Tibial nerve (tissue), 4 donors: ENCODE data around the gene PFKM. TPM values are rescaled to one million over a fixed set of nuclear protein-coding genes. Genes with fewer than 3 reads are reported as not detected.
"Not testable (repeated sequence)": the region's sequence is repeated elsewhere in the genome, so short reads cannot be mapped to it uniquely, and the experiment has no call there.

Experiments
- DNase-seq, 2 donors: peaks; one replicate each; pipeline ENCODE4 v3.0.0-alpha.2; 2019; ENCODE audit warnings: low spot score in 2 of 2
- H3K27ac ChIP-seq, 4 donors: fragments of 200-600 bp; sonication (generic) in 3 of 4; one replicate each; pipeline ENCODE4 v1.5.1; 2017 to 2019; ENCODE audit warnings: mild to moderate bottlenecking in 1 of 4
- H3K27me3 ChIP-seq, 2 donors: fragments of 200-600 bp; sonication (generic) in 1 of 2; one replicate each; pipeline versions ENCODE4 v1.5.1 to v1.6.0; 2017 to 2019
- H3K36me3 ChIP-seq, 3 donors: fragments of 200-600 bp; sonication (generic); one replicate each; pipeline ENCODE4 v1.5.1; 2018 to 2019
- H3K4me1 ChIP-seq, 4 donors: fragments of 200-600 bp; sonication (generic) in 3 of 4; one replicate each; pipeline ENCODE4 v1.5.1; 2017 to 2019
- H3K4me3 ChIP-seq, 4 donors: fragments of 200-600 bp; sonication (generic) in 3 of 4; one replicate each; pipeline ENCODE4 v1.5.1; 2017 to 2019; ENCODE audit warnings: mild to moderate bottlenecking in 1 of 4, moderate library complexity in 1 of 4
- H3K9me3 ChIP-seq, 4 donors: fragments of 200-600 bp; sonication (generic) in 3 of 4; one replicate each; pipeline ENCODE4 v1.5.1; 2017 to 2019
- CTCF ChIP-seq, 5 experiments: fragments of 200-600 bp in 3 of 5; fragments of 450-650 bp in 2 of 5; sonication (generic) in 3 of 5; IDR thresholded peaks; one replicate each; pipeline ENCODE4 v1.5.1; 2016 to 2019; ENCODE audit warnings: antibody characterized with exemption in 5 of 5, mild to moderate bottlenecking in 3 of 5, moderate library complexity in 2 of 5
- EP300 ChIP-seq, 2 donors: sonication (generic); formaldehyde crosslinking; IDR thresholded peaks; one replicate each; pipeline ENCODE4 v1.6.1; 2017; ENCODE audit warnings: antibody characterized with exemption in 2 of 2, mild to moderate bottlenecking in 1 of 2
- POLR2A ChIP-seq, 2 donors: fragments of 450-650 bp; IDR thresholded peaks; one replicate each; pipeline ENCODE4 v1.6.1; 2017; ENCODE audit warnings: antibody characterized with exemption in 2 of 2, mild to moderate bottlenecking in 2 of 2, moderate library complexity in 2 of 2
- WGBS, 2 donors: methylation state at CpG; one replicate each; pipeline ENCODE4 v1.1.5; 2018; 5-methylcytosine and 5-hydroxymethylcytosine counted together
- total RNA-seq, 4 donors: library from RNA; depleted of rRNA; stranded (reverse); fragments of >200 nt; gene quantifications; one replicate each; pipeline ENCODE4 v1.1.0, GENCODE V29; 2016

Gene PFKM
- total RNA-seq, 4 donors from 2014 or later, result 37.5 to 51.1 (median 47.4) TPM

- DNase-seq, result no peak
- TF ChIP-seq POLR2A (IDR thresholded peaks at IDR 0.05) (no peak), CTCF (IDR thresholded peaks at IDR 0.05) (no peak), EP300 (IDR thresholded peaks at IDR 0.05) (no peak)
- WGBS, 2 donors, result 2 to 10% methylated on average over 5 of the region's 5 CpGs
- peaks cover 0 to 25% (median 0%) of the 10 kb centered on the region in 3 donors for H3K36me3 ChIP-seq
- H3K4me3 ChIP-seq, result peak overlapping the region; percentile 55 to 83 (median 62)
- peak overlapping the region; percentile 5 to 83 (median 41) for H3K27ac ChIP-seq
- no peaks in the 10 kb centered on the region for H3K9me3 ChIP-seq
- H3K4me1 ChIP-seq, result peaks cover 0 to 27% (median 6%) of the 10 kb centered on the region in 4 donors
- no peaks in the 10 kb centered on the region for H3K27me3 ChIP-seq
Measured at GRCh38 chr12:48119834-48120195, 651 bp downstream of the PFKM start.

DNA sequence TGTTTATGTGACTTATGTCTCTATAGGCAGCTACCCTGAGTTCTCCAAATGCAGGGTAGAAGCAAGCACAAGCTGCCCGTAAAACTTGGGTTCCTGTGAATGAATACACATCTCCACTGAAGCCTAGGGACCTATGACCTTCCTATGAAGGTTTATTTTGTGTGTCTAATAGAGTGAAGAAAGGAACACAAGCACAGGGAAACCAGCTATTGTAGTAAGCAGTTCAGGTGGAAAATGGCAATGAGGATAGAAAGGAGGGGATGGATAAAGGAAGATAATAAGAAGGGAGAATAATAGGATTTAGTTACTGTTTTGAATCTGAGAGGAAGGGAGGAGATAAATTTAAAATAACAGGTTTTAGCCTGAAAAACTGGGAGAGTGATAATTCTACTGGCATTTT is 2.4 kb downstream of the PFKM start:
- Histone ChIP-seq H3K36me3 (peaks cover 0 to 42% (median 0%) of the 10 kb centered on the region in 3 donors), H3K27me3 (no peaks in the 10 kb centered on the region), H3K4me3 (no peak overlapping the region), H3K9me3 (no peaks in the 10 kb centered on the region), H3K4me1 (peaks cover 0 to 27% (median 6%) of the 10 kb centered on the region in 4 donors), H3K27ac (no peak overlapping the region)
- no peak for DNase-seq
- 93 to 100% methylated on average over 1 of the region's 1 CpG for WGBS, 2 donors
- no peak for TF ChIP-seq POLR2A (IDR thresholded peaks at IDR 0.05)
- TF ChIP-seq EP300 (IDR thresholded peaks at IDR 0.05), result no peak
- no peak for TF ChIP-seq CTCF (IDR thresholded peaks at IDR 0.05)

GRCh38 chr12:48122065-48122834 is 3.1 kb downstream of the PFKM start:
- Histone ChIP-seq H3K27ac (no peak overlapping the region), H3K4me3 (no peak overlapping the region), H3K36me3 (peaks cover 0 to 49% (median 0%) of the 10 kb centered on the region in 3 donors), H3K4me1 (peaks cover 0 to 27% (median 6%) of the 10 kb centered on the region in 4 donors), H3K9me3 (no peaks in the 10 kb centered on the region), H3K27me3 (no peaks in the 10 kb centered on the region)
- TF ChIP-seq CTCF (IDR thresholded peaks at IDR 0.05) (no peak), POLR2A (IDR thresholded peaks at IDR 0.05) (no peak), EP300 (IDR thresholded peaks at IDR 0.05) (no peak)
- DNase-seq, result no peak
- 84% methylated on average over 2 of the region's 2 CpGs for WGBS, 2 donors

- WGBS, 2 donors, result 81 to 83% methylated on average over 4 of the region's 4 CpGs
- TF ChIP-seq CTCF (IDR thresholded peaks at IDR 0.05) (no peak), POLR2A (IDR thresholded peaks at IDR 0.05) (no peak), EP300 (IDR thresholded peaks at IDR 0.05) (no peak)
Measured at GRCh38 chr12:48123169-48123568, 4.0 kb downstream of the PFKM start.

GRCh38 chr12:48125542-48125941 is 6.4 kb downstream of the PFKM start:
- 93 to 97% methylated on average over 5 of the region's 5 CpGs for WGBS, 2 donors
- H3K27ac ChIP-seq, H3K4me3 ChIP-seq, H3K9me3 ChIP-seq, DNase-seq, H3K27me3 ChIP-seq: not testable (repeated sequence)
- H3K4me1 ChIP-seq, result peaks cover 0 to 10% (median 0%) of the 10 kb centered on the region in 4 donors
- peaks cover 0 to 76% (median 0%) of the 10 kb centered on the region in 3 donors for H3K36me3 ChIP-seq

More at GRCh38 chr12:48123169-48123568, 4.0 kb downstream of the PFKM start:
- Histone ChIP-seq H3K9me3 (no peaks in the 10 kb centered on the region), H3K27ac (no peak overlapping the region), H3K4me3 (no peak overlapping the region), H3K27me3 (no peaks in the 10 kb centered on the region), H3K4me1 (peaks cover 0 to 27% (median 6%) of the 10 kb centered on the region in 4 donors), H3K36me3 (peaks cover 0 to 58% (median 0%) of the 10 kb centered on the region in 3 donors)
- no peak for DNase-seq
